ENCODE measurements around the gene LSAMP.

The LSAMP gene

GRCh38 chr3:115898656-115899410 lies 546.5 kb downstream of the LSAMP start:
- Histone ChIP-seq H2AFZ (ENCODE audit: low read depth, low read length) (no peak overlapping the region), H3K79me1 (replicated peaks; ENCODE audit: low read length, poor library complexity, severe bottlenecking) (peaks cover 2% of the 10 kb centered on the region), H2BK12ac (ENCODE audit: low read length in 2 of 2) (no peak overlapping the region), H3K4ac (ENCODE audit: low read depth in 1 of 2, low read length in 2 of 2) (no peak overlapping the region), H3K9ac (ENCODE audit: low read length) (no peak overlapping the region), H3K4me3 (ENCODE audit: insufficient read depth in 1 of 2, low read depth in 1 of 2, low read length in 2 of 2) (no peak overlapping the region), H3K27ac (ENCODE audit: low read length, poor library complexity, severe bottlenecking) (no peak overlapping the region), H2AK5ac (ENCODE audit: low read length, severe bottlenecking) (no peak overlapping the region), H2BK15ac (ENCODE audit: low read depth, poor library complexity, severe bottlenecking) (no peak overlapping the region), H3K23ac (ENCODE audit: low read length in 2 of 2) (no peak overlapping the region), H2BK5ac (ENCODE audit: low read depth, low read length, poor library complexity, severe bottlenecking) (no peak overlapping the region), H3K14ac (ENCODE audit: low read length in 2 of 2) (no peak overlapping the region), H4K91ac (ENCODE audit: low read length) (no peak overlapping the region), H3K4me2 (ENCODE audit: low read length, poor library complexity, severe bottlenecking) (no peak overlapping the region), H4K8ac (ENCODE audit: low read length) (no peak overlapping the region), H3K27me3 (ENCODE audit: control insufficient read depth in 1 of 2, insufficient read depth in 1 of 2, low read length in 2 of 2) (no peaks in the 10 kb centered on the region), H2BK120ac (ENCODE audit: low read depth, low read length) (no peak overlapping the region), H3K36me3 (ENCODE audit: control insufficient read depth in 1 of 2, insufficient read depth in 2 of 2, low read depth in 1 of 2, low read length in 2 of 2) (no peaks in the 10 kb centered on the region), H3K4me1 (ENCODE audit: control insufficient read depth, insufficient read depth, low read depth, low read length) (no peaks in the 10 kb centered on the region), H3K18ac (ENCODE audit: low read depth in 1 of 2, low read length in 2 of 2) (no peak overlapping the region), H3K9me3 (ENCODE audit: control insufficient read depth, low read length) (no peaks in the 10 kb centered on the region)
- 83% methylated on average over 3 of the region's 3 CpGs for WGBS
- no peak for DNase-seq

GRCh38 chr3:115891006-115891636 lies 554.2 kb downstream of the LSAMP start:
- no peak overlapping the region for H3K9ac ChIP-seq (ENCODE audit: low read length)
- no peak overlapping the region for H3K27ac ChIP-seq (ENCODE audit: low read length, poor library complexity, severe bottlenecking)
- no peak overlapping the region for H4K8ac ChIP-seq (ENCODE audit: low read length)
- no peak overlapping the region for H3K4me2 ChIP-seq (ENCODE audit: low read length, poor library complexity, severe bottlenecking)
- H3K14ac ChIP-seq (ENCODE audit: low read length in 2 of 2) = no peak overlapping the region
- no peak overlapping the region for H2AFZ ChIP-seq (ENCODE audit: low read depth, low read length)
- H3K36me3 ChIP-seq (ENCODE audit: control insufficient read depth in 1 of 2, insufficient read depth in 2 of 2, low read depth in 1 of 2, low read length in 2 of 2) = no peaks in the 10 kb centered on the region
- no peak for DNase-seq
- no peaks in the 10 kb centered on the region for H3K27me3 ChIP-seq (ENCODE audit: control insufficient read depth in 1 of 2, insufficient read depth in 1 of 2, low read length in 2 of 2)
- H3K9me3 ChIP-seq (ENCODE audit: control insufficient read depth, low read length) = no peaks in the 10 kb centered on the region
- no peak overlapping the region for H2BK15ac ChIP-seq (ENCODE audit: low read depth, poor library complexity, severe bottlenecking)
- no peak overlapping the region for H3K4me3 ChIP-seq (ENCODE audit: insufficient read depth in 1 of 2, low read depth in 1 of 2, low read length in 2 of 2)
- no peak overlapping the region for H3K4ac ChIP-seq (ENCODE audit: low read depth in 1 of 2, low read length in 2 of 2)
- H2BK12ac ChIP-seq (ENCODE audit: low read length in 2 of 2) = peak overlapping the region in 1 of 2 experiments; percentile 34
- H2AK5ac ChIP-seq (ENCODE audit: low read length, severe bottlenecking) = no peak overlapping the region
- no peaks in the 10 kb centered on the region for H3K79me1 ChIP-seq (replicated peaks; ENCODE audit: low read length, poor library complexity, severe bottlenecking)
- WGBS = 100% methylated on average over 2 of the region's 2 CpGs
- no peaks in the 10 kb centered on the region for H3K4me1 ChIP-seq (ENCODE audit: control insufficient read depth, insufficient read depth, low read depth, low read length)
- no peak overlapping the region for H2BK5ac ChIP-seq (ENCODE audit: low read depth, low read length, poor library complexity, severe bottlenecking)
- H2BK120ac ChIP-seq (ENCODE audit: low read depth, low read length) = no peak overlapping the region
- H3K18ac ChIP-seq (ENCODE audit: low read depth in 1 of 2, low read length in 2 of 2) = no peak overlapping the region
- no peak overlapping the region for H4K91ac ChIP-seq (ENCODE audit: low read length)
- no peak overlapping the region for H3K23ac ChIP-seq (ENCODE audit: low read length in 2 of 2)

- Histone ChIP-seq H4K91ac (ENCODE audit: low read length) (no peak overlapping the region), H3K27ac (ENCODE audit: low read length, poor library complexity, severe bottlenecking) (no peak overlapping the region), H2AFZ (ENCODE audit: low read depth, low read length) (no peak overlapping the region), H3K4ac (ENCODE audit: low read depth in 1 of 2, low read length in 2 of 2) (no peak overlapping the region), H3K9me3 (ENCODE audit: control insufficient read depth, low read length) (no peaks in the 10 kb centered on the region), H2BK120ac (ENCODE audit: low read depth, low read length) (no peak overlapping the region), H2BK15ac (ENCODE audit: low read depth, poor library complexity, severe bottlenecking) (no peak overlapping the region), H3K23ac (ENCODE audit: low read length in 2 of 2) (no peak overlapping the region), H3K14ac (ENCODE audit: low read length in 2 of 2) (no peak overlapping the region), H4K8ac (ENCODE audit: low read length) (no peak overlapping the region), H3K4me1 (ENCODE audit: control insufficient read depth, insufficient read depth, low read depth, low read length) (no peaks in the 10 kb centered on the region), H3K18ac (ENCODE audit: low read depth in 1 of 2, low read length in 2 of 2) (no peak overlapping the region), H3K36me3 (ENCODE audit: control insufficient read depth in 1 of 2, insufficient read depth in 2 of 2, low read depth in 1 of 2, low read length in 2 of 2) (no peaks in the 10 kb centered on the region), H3K9ac (ENCODE audit: low read length) (no peak overlapping the region), H2AK5ac (ENCODE audit: low read length, severe bottlenecking) (no peak overlapping the region), H3K4me2 (ENCODE audit: low read length, poor library complexity, severe bottlenecking) (no peak overlapping the region), H2BK5ac (ENCODE audit: low read depth, low read length, poor library complexity, severe bottlenecking) (no peak overlapping the region), H3K79me1 (replicated peaks; ENCODE audit: low read length, poor library complexity, severe bottlenecking) (no peaks in the 10 kb centered on the region), H2BK12ac (ENCODE audit: low read length in 2 of 2) (no peak overlapping the region), H3K27me3 (ENCODE audit: control insufficient read depth in 1 of 2, insufficient read depth in 1 of 2, low read length in 2 of 2) (no peaks in the 10 kb centered on the region), H3K4me3 (ENCODE audit: insufficient read depth in 1 of 2, low read depth in 1 of 2, low read length in 2 of 2) (no peak overlapping the region)
- 71% methylated on average over 1 of the region's 2 CpGs for WGBS
- DNase-seq = no peak
Observed at GRCh38 chr3:115890579-115890978, 554.7 kb downstream of the LSAMP start.

GRCh38 chr3:115885621-115886020 lies 559.7 kb downstream of the LSAMP start:
- no peak overlapping the region for H3K4me2 ChIP-seq (ENCODE audit: low read length, poor library complexity, severe bottlenecking)
- H2BK15ac ChIP-seq (ENCODE audit: low read depth, poor library complexity, severe bottlenecking) = no peak overlapping the region
- H3K9ac ChIP-seq (ENCODE audit: low read length) = no peak overlapping the region
- H3K4ac ChIP-seq (ENCODE audit: low read depth in 1 of 2, low read length in 2 of 2) = no peak overlapping the region
- H3K4me3 ChIP-seq (ENCODE audit: insufficient read depth in 1 of 2, low read depth in 1 of 2, low read length in 2 of 2) = no peak overlapping the region
- no peaks in the 10 kb centered on the region for H3K4me1 ChIP-seq (ENCODE audit: control insufficient read depth, insufficient read depth, low read depth, low read length)
- H2AK5ac ChIP-seq (ENCODE audit: low read length, severe bottlenecking) = no peak overlapping the region
- no peak overlapping the region for H2BK12ac ChIP-seq (ENCODE audit: low read length in 2 of 2)
- no peak overlapping the region for H4K91ac ChIP-seq (ENCODE audit: low read length)
- H4K8ac ChIP-seq (ENCODE audit: low read length) = no peak overlapping the region
- H2BK5ac ChIP-seq (ENCODE audit: low read depth, low read length, poor library complexity, severe bottlenecking) = no peak overlapping the region
- no peak overlapping the region for H2BK120ac ChIP-seq (ENCODE audit: low read depth, low read length)
- WGBS = 38% methylated on average over 2 of the region's 2 CpGs
- no peaks in the 10 kb centered on the region for H3K36me3 ChIP-seq (ENCODE audit: control insufficient read depth in 1 of 2, insufficient read depth in 2 of 2, low read depth in 1 of 2, low read length in 2 of 2)
- no peaks in the 10 kb centered on the region for H3K27me3 ChIP-seq (ENCODE audit: control insufficient read depth in 1 of 2, insufficient read depth in 1 of 2, low read length in 2 of 2)
- H3K23ac ChIP-seq (ENCODE audit: low read length in 2 of 2) = no peak overlapping the region
- H2AFZ ChIP-seq (ENCODE audit: low read depth, low read length) = no peak overlapping the region
- no peaks in the 10 kb centered on the region for H3K9me3 ChIP-seq (ENCODE audit: control insufficient read depth, low read length)
- H3K79me1 ChIP-seq (replicated peaks; ENCODE audit: low read length, poor library complexity, severe bottlenecking) = no peaks in the 10 kb centered on the region
- H3K14ac ChIP-seq (ENCODE audit: low read length in 2 of 2) = no peak overlapping the region
- no peak overlapping the region for H3K27ac ChIP-seq (ENCODE audit: low read length, poor library complexity, severe bottlenecking)
- no peak overlapping the region for H3K18ac ChIP-seq (ENCODE audit: low read depth in 1 of 2, low read length in 2 of 2)
- DNase-seq = peak; percentile 20

All from mesenchymal stem cell (in vitro differentiated cells and primary cell).